NB4 (cell line): Measurements from ENCODE around the gene CAND2.
"Not testable (repeated sequence)": the region's sequence is repeated elsewhere in the genome, so short reads cannot be mapped to it uniquely, and the experiment has no call there.

Experiments
- DNase-seq: peaks from one replicate; pipeline ENCODE4 v3.0.0; 2010; ENCODE audit warnings: low read depth
- H3K4me3 ChIP-seq: one replicate; pipeline ENCODE4 v1.5.1; 2011; ENCODE audit warnings: mild to moderate bottlenecking, low read depth, low read length, moderate library complexity
- CTCF ChIP-seq: IDR thresholded peaks from one replicate; pipeline ENCODE4 v1.5.1; 2012; ENCODE audit warnings: low read depth, low read length
- MYC ChIP-seq: IDR thresholded peaks from 2 replicates; pipeline ENCODE4 v1.6.1; 2011; ENCODE audit warnings: low read depth, low read length
- POLR2A ChIP-seq: IDR thresholded peaks from 2 replicates; pipeline ENCODE4 v1.6.1; 2011; ENCODE audit warnings: mild to moderate bottlenecking; ENCODE audit not compliant: insufficient read length; ENCODE audit errors: extremely low read depth
- TF ChIP-seq, protein P1 (sequence below): IDR thresholded peaks from 2 replicates; pipeline ENCODE4 v1.6.1; 2011; ENCODE audit warnings: low read depth, low read length

Gene CAND2

GRCh38 chr3:12841149-12841969, 44.9 kb downstream of the CAND2 start, which contains the start of gene RPL32:
Gene RPL32, minus strand, starts transcription at chr3:12841565. Its CDS starts 1,328 bp downstream, at chr3:12840237.
- peak within 1 kb of the TSS; percentile 100 for H3K4me3 ChIP-seq
- TF ChIP-seq MYC = peak; percentile 96
- TF ChIP-seq, protein P1, sequence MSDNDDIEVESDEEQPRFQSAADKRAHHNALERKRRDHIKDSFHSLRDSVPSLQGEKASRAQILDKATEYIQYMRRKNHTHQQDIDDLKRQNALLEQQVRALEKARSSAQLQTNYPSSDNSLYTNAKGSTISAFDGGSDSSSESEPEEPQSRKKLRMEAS = peak; percentile 84
- peak; percentile 43 for TF ChIP-seq CTCF
- TF ChIP-seq POLR2A = peak; percentile 97
- DNase-seq = peak; percentile 95

DNA sequence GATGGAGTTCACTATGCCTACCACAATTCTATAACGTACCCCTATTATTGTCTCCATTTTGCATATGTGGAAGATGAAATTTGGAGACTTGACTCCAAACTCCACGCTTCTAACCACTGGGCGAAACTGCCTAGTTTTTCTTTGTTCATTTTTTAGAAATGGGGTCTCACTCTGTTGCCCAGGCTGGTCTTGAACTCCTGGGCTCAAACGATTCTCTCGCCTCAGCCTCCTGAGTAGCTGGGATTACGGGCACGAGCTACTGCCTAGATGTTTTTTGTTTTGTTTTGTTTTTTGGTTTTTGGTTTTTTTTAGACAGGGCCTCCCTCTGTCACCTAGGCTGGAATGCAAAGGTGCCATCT, 45.5 kb downstream of the CAND2 start:
- DNase-seq = no peak

DNA sequence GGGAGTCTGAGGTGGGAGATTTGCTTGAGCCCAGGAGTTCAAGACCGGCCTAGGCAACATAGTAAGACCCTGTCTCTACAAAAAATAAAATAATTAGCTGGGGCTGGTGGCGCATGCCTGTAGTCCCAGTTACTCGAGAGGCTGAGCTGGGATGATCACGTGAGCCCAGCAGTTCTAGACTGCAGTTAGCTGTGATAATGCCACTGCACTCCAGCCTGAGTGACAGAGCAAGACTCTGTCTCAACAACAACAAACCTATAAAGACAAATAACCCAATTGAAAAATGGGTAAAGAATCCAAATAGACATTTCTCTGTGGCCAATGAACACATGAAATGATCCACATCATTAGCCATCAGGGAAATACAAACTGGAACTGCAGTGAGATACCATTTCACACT, 46.0 kb downstream of the CAND2 start:
- TF ChIP-seq POLR2A = no peak
- no peak for TF ChIP-seq CTCF
- TF ChIP-seq, protein P1 = no peak
- no peak for TF ChIP-seq MYC
- no peak overlapping the region for H3K4me3 ChIP-seq
- no peak for DNase-seq

More for the DNA sequence above, 45.5 kb downstream of the CAND2 start:
- TF ChIP-seq CTCF (no peak), MYC (no peak), POLR2A (no peak)
- TF ChIP-seq, protein P1 = no peak
- peak overlapping the region; percentile 29 for H3K4me3 ChIP-seq

DNA sequence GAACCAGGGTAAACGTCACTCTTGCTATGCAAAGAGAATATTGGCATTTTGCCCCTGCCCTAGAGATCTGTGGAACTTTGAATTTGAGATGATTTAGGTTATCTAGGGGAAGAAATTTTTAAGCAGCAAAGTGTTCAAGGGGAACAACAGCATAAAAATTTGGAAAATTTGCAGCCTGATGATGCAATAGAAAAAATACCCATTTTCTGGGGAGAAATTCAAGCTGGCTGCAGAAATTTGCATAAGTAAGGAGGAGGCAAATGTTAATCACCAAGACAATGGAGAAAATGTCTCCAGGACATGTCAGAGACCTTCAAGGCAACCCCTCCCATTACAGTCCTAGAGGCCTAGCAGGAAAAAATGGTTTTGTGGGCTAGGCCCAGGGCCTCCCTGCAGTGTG, 49.3 kb downstream of the CAND2 start:
- H3K4me3 ChIP-seq = no peak overlapping the region
- no peak for DNase-seq
- TF ChIP-seq, protein P1 = no peak
- TF ChIP-seq CTCF (no peak), POLR2A (no peak), MYC (no peak)

- no peak for DNase-seq
- TF ChIP-seq POLR2A = no peak
- no peak for TF ChIP-seq MYC
- TF ChIP-seq CTCF = no peak
- TF ChIP-seq, protein P1 = no peak
- no peak overlapping the region for H3K4me3 ChIP-seq
These were observed 55.7 kb downstream of the CAND2 start for GRCh38 chr3:12852201-12852600.

- H3K4me3 ChIP-seq, DNase-seq: not testable (repeated sequence)
These were observed 57.4 kb downstream of the CAND2 start for GRCh38 chr3:12853847-12854246.
